Activated CD8-positive, alpha-beta memory T cell treated with anti-CD3 and anti-CD28 coated beads for 4 hours (primary cell): ENCODE measurements around the gene ASB15.
"Not testable (repeated sequence)": the region's sequence is repeated elsewhere in the genome, so short reads cannot be mapped to it uniquely, and the experiment has no call there.

ENCODE experiments used
- DNase-seq, 2 donors: peaks; one replicate each; pipeline ENCODE4 v3.0.0-alpha.2; 2020; ENCODE audit warnings: low read depth in 2 of 2

Gene ASB15

DNA sequence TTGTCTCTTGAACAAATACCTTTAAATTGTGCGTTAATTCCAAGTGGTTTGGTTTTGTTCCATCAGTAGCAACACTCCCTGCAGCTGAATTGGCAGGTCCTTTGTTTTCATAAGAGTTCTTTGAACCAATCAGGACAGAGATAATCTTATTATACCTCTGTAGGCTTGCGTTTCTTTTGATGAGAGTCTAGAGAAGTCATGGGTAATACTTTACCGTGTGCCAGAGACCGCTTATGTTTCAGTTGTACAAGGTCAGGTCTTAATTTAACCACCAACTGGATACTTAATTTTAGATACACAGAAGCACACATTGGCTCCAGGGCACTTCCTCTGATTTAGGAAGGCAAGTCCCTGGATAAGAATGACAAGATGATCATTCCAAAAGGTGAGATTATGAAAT, at the start of gene ASB15:
Gene ASB15, plus strand, starts transcription at position 292 of the 400 bp plus-strand sequence. CDS start 12,682 bp downstream, outside the sequence.
- no peak for DNase-seq

DNA sequence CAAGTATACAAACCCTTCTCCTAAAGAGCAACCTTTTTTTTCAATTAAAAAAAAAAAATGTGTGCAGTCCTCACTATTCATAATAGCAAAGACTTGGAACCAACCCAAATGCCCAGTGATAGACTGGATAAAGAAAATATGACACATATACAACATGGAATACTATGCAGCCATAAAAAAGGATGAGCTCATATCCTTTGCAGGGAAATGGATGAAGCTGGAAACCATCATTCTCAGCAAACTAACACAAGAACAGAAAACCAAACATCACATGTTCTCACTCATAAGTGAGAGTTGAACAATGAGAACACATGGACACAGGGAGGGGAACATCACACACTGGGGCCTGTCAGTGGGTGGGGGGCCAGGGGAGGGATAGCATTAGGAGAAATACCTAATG, 49.5 kb upstream of the ASB15 start:
- not testable (repeated sequence) for DNase-seq

DNA sequence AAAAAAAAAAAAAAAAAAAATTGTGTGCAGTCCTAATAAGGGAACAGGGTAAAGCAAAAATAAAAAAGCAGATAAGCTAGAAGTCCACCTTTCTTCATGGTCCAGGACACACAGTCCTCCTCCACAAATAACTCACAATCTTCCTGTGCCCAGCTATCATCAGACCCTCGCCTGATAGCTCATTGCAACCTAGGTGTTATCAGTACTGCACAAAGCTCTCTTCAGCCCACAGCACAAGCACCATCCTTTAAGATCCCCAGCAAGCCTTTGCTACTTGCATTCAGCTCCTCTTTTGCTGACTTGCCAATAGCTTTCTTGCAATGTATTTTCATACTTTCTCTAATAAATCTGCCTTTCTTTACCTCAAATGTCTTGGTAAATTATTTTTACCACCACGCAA, 49.0 kb upstream of the ASB15 start:
- no peak for DNase-seq

DNA sequence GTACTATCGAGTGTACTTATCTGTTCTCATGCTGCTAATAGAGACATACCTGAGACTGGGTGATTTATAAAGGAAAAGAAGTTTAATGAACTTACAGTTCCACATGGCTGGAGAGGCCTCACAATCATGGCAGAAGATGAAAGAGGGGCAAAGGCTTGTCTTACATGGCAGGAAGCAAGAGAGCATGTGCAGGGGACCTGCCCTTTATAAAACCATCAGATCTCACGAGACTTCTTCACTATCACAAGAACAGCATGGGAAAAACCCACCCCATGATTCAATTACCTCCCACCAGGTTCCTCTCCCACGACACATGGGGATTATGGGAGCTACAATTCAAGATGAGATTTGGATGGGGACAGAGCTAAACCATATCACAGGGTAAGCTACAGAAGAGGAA, 48.5 kb upstream of the ASB15 start:
- no peak for DNase-seq

DNA sequence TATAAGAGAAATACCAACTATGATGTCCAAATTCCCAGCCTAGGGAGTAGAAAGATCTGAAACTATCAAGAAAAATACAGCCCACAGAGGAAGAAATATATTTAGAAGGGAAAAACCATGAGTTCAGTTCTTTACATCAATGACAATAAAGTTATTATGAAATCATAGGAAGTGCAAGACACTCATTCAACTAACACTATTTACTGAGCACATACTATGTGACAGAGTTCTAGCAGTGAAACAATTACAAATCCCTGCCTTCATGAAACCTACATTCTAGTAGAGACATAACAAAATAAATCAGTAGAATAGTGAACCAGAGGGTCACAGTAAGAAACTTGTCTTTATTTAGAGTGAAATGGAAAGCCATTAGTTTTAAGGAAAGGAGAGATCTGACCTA, 46.1 kb upstream of the ASB15 start:
- no peak for DNase-seq

DNA sequence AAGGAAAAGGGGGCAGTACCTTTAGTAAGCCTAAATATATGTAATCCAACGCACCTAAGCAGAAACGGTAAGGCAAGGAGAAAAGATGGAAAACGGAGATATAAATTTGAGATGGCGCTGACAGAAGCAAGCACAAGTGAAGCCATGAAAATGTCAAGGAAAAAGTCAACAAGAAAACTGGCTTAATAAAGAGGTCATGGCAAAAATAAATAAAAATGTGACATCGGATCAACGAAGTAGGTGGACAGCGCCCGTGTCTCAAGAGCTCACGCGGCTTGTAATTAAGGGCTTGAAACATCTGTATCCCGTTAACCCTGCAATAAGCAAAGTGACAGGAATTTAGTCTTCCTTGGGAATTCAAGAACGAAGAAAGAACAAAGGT, 44.6 kb upstream of the ASB15 start:
- DNase-seq: no peak

DNA sequence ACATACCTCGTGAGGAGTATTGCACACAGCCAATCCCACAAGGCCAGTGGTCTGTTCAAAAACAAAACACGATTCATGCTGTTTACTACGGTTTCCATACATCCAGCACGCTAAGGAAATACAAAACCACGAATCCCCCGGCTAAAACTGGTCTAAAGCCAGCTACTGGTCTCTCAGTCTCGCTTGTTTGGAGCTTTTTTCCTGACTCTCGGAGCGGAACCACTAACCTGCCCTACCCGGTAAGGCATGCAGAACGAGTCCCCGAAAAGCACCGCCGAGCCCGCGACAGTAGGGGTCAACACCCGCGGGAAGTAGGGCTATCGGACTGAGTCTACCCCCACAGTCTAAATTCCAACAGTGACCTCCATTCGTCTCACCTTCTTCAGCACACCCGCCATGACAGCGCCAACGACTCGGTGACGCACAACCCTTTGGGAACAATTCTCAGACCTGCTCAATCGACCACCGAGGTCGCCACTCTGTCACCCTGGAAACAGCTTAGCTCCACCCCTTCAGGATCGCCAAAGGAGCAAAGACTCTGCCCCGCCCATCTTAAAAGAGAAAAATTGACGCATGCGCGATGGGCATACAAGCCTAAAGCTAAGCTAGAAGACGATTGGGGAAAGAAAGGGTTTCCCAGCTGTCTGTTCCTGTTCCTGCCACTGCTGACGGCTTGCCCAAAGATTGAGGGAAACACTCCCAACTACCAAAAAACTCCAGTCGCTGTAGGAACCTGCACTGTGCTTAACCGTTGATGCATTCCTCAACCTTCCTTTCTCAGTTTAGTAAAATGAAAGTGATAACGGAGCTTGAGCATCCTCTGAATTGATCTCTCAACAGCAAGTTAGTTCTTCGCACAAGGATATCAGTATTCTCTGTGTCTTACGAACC, 44.0 kb upstream of the ASB15 start, which contains the start of gene NDUFA5:
Gene NDUFA5, minus strand, starts transcription at position 421 of the 891 bp plus-strand sequence. Its CDS starts 23 bp downstream, at position 398.
- DNase-seq: peak; percentile 92 to 95

DNA sequence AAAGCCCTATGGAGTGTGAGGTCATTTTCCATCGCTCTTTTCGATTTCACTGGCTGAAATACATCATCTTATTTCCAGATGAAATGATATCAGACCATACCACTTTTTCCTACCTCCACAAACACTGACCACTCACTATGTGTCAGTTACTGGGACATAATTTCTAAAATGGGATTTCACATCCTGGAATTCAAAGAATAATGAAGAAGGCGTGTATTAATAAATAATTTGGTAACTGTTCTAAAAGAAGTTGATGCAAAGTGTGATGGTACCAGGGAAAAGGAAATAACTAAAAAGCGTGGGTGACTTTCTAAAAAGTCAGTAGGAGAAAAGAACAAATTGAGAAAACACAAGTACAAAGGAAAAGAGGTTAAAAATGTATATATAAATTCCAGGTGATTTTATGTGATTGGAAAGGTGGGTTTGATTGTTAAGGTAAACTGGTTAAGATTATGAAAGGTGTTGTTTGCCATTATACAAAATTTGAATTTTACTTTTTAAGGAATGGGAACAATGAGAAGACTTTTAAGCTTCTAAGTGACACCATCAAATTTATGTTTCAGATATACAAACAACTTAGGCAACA, 43.2 kb upstream of the ASB15 start:
- DNase-seq: no peak

DNA sequence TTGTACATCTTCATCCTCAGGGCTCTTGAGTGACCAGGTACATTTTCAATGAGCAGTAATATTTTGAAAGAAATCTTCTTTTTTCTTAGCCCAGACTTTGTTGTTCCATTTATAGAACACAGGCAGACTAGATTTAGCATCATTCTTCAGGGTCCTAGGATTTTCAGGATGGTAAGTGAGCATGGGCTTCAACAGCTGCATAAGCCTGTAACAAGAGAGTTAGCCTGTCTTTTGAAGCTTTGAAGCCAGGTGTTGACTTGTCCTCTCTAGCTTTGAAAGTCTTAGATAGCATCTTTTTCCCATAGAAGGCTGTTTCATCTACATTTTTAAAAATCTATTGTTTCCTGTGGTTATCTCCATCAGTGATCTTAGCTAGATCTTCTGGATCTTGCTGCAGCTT, 39.5 kb upstream of the ASB15 start:
- DNase-seq: no peak

DNA sequence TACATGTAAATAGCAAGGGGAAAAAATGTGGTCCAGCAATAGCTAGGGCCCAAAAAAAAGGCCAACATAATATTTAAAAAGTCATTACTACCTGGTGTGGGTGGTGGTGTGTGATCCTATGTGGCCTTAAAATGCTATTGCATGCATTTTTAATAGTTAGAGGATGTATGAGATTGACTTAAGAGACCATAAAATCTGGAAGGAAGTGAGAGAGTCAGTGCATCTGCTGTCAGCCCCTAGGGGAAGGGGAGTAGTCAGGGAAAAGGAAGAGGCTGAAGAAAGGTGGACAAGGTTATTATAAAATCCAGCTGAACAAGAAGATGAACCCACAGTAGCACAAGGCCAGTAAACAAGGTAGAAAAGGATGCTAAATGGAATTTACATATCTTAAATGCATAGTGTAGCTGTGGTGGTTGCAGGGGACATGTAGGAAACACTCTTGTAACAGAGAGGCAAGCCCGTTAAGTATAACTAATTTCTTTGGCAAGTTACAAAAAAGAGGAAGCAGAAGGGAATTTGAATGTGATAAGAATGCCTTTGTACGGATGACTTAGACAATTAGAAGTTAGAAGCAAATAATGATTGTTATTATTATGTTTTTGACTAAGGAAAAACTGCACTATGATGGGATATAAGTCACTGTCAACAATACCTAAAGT, 32.1 kb upstream of the ASB15 start:
- DNase-seq: no peak

DNA sequence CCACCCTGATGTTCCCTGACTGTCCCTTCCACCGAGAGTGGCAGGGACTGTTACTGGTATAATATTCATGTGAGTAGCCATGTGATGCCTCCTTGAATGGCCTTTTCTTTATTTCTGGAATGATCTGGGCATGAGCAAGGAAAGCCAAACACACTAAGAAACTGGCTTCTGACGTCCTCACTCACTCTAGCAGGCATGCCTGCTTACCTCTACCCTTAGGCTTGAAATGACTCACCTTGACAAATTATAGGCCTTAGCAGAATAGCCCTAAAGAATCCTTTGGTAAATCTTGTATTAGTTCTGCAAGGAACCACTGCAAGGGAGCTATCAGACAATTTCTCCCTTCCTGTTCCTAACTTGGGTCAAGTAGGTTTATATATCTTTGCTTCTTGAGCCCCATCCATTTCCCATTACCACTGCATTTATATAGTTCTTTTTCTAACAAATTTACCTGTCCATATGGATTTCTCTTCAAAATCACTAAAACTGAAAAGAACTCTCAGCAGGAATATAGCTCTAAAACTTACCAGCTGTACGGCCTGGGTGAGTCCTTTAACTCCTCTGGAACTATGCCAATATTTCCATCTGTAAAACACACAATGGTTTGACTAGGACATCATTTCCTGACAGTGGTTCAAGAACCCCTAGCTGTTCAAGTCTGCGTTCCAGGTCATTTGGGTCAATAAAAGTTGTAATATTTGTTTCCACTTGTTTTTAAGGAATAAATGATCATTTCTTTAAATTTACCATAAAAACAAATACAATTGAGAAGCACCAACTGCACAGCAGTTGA, 31.0 kb upstream of the ASB15 start:
- DNase-seq: no peak

DNA sequence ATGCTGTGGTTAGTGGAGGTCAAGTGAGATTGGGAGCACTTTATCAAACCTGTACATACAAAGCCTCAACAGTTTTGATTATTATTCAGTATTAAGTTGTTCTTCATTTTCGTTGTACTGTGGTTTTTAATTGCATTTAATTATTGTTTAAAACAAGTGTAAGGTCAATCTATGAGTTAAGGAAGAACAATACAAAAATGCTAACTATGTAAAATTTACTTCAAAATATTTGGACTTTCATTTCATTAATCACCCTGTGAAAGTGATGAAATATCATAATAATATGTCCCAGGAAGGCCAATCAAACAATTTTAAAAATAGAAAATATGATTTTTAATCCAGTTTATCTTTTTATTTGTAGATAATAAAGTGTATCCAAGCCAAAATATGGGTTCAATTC, 30.4 kb upstream of the ASB15 start:
- DNase-seq: no peak

DNA sequence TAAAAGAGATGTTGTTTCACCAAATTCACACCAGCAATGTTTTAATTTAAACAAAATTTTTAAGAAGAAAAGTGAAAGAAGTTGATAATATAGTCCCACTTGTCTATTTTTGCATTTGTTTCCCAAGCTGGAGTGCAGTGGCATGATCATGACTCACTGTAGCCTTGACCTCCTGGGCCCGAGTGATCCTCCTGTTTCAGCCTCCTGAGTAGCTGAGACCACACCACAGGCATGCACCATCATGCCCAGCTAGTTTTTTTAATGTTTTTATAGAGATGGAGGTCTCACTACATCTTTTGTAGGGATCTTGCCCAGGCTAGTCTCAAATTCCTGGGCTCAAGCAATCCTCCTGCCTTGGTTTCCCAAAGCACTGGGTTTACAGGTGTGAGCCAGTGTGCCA, 29.9 kb upstream of the ASB15 start:
- DNase-seq: no peak

DNA sequence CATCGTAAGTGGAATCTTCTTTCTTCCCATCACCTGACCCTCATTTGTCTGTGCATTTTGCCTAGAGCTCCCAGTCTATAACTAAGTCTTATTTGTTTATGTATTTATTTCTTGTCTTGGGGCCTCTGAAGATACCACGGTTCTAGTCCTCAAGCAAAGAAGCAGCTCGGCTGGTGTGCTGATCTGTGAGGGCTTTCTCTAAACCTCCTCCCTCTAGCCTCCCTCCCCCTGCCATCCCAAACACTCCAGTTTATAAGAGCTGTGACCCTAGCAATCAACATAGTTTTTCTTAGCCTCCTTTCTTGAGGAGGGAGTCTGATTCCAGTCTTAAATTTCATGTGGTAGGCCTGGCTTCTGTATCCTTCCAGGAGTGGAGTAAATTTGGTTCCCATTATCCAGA, 28.3 kb upstream of the ASB15 start:
- DNase-seq: no peak

DNA sequence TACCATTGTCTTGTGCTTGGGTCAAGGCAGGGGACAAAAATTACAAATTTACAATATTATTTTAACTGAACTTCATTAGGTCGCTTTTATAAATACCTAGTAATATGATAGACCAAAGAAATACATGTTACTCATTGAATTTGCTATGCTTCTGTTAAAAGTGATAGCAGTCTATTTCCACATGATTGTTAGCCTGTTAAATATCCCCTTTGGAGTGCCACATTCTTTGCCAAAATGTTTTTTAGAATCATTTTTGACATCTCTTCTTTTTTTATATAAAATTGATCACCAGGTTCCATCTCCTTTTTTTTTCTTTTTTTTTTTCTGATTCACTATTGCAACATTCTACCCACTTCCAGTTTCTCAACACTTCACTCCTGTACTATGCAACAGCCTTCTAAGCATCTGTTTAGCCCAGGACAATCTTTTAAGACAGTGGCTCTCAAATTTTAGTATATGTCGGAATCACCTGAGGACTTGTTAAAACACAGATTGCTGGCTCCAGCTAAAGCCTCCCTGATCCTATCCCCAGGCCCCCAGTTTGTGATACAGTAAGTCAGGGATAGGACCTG, 27.6 kb upstream of the ASB15 start:
- DNase-seq: no peak

DNA sequence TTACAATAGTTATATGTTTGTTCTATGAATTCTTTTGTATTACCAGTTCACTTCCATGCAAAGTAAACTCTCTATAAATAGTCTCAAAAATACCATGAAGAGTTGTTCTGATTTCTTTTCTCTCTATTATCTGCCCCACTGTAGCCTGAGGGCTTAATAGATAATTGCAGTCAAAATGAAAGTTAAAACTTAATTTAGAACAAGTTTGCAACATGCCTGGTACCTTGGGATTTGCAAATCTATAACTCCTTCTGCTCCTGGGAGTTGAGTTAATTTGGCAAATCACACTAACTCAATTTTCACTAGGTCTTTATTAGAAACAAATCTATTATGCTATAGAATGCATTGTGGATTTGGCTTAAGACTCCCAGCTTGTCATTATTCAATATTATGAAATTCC, 22.2 kb upstream of the ASB15 start:
- no peak for DNase-seq

DNA sequence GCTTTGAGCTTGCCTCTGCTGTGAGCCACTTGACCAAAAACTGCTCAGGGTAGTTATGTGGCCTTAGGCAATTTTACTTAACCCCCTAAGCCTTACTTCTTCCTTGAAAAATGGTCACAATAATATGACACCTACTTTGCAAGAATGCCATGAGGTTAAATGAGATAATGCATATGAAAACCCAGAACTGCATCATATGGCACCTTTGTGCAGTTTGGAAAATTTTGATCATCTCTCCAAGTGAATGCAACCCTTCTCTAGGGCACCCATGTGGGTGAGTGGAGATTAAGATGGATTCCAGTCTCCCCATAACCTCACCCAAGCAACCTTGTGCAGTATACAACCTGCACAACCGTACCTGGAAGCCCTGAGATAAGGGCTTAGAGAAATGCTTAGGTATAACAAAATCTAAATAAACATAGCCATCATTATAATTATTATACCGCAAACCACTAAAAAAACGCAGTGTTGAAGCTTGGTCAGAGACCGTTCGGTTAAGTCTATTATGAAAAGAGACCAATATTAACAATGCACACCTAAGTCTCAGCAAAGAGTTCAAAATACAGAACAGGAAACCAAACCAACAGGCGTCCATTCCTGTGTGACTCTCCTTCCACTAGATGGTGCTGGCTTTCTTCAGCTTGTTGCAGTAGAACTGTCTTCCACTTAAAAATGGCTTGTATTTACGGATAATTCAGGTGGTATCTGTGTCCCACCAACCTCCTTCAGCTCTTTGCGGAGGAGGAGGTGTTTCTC, 21.0 kb upstream of the ASB15 start:
- no peak for DNase-seq

DNA sequence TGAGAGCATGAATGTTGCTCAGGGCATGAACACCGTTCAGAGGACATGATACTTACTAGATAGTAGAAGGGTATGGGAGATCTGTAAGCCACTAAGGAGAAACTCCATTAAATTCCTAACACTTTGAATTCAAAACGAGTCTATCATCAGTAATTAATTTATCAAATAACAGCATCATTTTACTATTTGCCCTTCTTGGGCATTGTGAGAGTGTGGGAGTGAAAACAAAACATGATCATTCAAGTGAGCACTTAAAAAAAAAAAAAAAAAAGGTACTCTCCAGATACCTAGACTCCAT, 20.5 kb upstream of the ASB15 start:
- DNase-seq: no peak

DNA sequence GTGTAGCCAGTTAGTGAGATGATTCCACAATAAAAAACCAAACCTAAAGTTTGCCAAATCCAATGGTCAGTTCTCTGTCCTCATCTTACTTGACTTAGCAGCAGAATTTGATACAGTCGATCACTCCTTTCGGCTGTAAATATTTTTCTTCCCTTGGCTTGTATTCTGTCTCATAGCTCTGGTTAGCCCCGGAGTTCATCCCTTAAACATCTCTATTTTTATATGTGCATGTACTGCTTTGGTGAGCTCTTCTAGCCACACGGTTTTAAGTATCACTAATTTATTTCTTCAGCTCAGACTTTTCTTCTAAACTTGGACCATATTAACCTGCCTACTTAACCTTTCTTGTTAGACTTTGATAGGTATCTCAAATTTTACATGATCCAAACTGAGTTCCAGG, 17.8 kb upstream of the ASB15 start:
- no peak for DNase-seq

DNA sequence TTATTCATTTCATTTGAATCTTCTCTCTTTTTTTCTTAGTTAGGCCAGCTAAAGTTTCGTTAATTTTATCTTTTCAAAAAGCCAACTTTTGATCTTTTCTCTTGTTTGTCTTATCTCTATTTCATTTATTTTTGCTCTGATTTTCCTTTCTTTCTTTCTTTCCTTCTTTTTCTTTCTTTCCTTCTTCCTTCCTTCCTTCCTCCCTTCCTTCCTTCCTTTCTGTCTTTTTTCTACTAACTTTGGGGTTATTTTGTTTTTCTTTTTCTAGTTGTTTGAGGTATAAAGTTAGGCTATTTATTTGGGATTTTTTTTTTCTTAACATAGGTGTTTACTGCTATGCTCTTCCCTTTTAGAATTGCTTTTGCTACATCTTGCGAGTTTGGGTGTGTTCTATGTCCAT, 13.2 kb upstream of the ASB15 start:
- DNase-seq: no peak

DNA sequence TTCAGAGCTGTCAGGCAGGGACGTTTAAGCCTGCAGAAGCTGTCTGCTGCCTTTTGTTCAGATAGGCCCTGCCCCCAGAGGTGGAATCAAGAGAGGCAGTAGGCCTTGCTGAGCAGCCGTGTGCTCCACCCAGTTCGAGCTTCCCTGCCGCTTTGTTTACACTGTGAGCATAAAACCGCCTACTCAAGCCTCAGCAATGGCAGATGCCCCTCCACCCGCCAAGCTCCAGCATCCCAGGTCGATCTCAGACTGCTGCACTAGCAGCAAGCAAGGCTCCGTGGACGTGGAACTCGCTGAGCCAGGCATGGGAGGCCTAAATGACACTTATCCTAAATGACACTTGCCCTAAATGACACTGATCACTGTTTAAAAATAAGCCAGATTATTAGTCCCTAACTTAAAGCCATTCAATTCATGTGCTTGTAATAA, 6.8 kb upstream of the ASB15 start:
- DNase-seq: no peak
